Thyroid gland (tissue), 4 donors: ENCODE data around the gene GSTT2B. TPM values are rescaled to one million over a fixed set of nuclear protein-coding genes. Genes with fewer than 3 reads are reported as not detected.

ENCODE experiments used
- DNase-seq, 2 donors: peaks; one replicate each; pipeline ENCODE4 v3.0.0-alpha.2; 2019
- H3K27ac ChIP-seq, 3 donors: fragments of 200-600 bp; sonication (generic); 1 replicate in 2 of 3; 2 replicates in 1 of 3; pipeline ENCODE4 v1.5.1; 2016 to 2019; ENCODE audit warnings: mild to moderate bottlenecking in 1 of 3, moderate library complexity in 1 of 3
- H3K27me3 ChIP-seq: fragments of 200-600 bp; sonication (generic); one replicate; pipeline ENCODE4 v1.5.1; 2019
- H3K36me3 ChIP-seq, 2 donors: fragments of 200-600 bp; sonication (generic); one replicate each; pipeline ENCODE4 v1.5.1; 2016 to 2019
- H3K4me1 ChIP-seq, 2 donors: fragments of 200-600 bp; sonication (generic); one replicate each; pipeline ENCODE4 v1.5.1; 2017 to 2019
- H3K4me3 ChIP-seq, 3 donors: fragments of 200-600 bp; sonication (generic); replicated peaks in 1 of 3; 1 replicate in 2 of 3; 2 replicates in 1 of 3; pipeline ENCODE4 v1.5.1; 2016; ENCODE audit warnings: mild to moderate bottlenecking in 1 of 3
- H3K9me3 ChIP-seq: fragments of 200-600 bp; sonication (generic); one replicate; pipeline ENCODE4 v1.5.1; 2017
- CTCF ChIP-seq, 6 experiments: fragments of 200-600 bp in 3 of 6; fragments of 450-650 bp in 3 of 6; sonication (generic) in 3 of 6; IDR thresholded peaks; one replicate each; pipeline ENCODE4 v1.5.1; 2016 to 2019; ENCODE audit warnings: antibody characterized with exemption in 6 of 6, mild to moderate bottlenecking in 2 of 6, inconsistent platforms in 1 of 6, moderate library complexity in 1 of 6
- POLR2A ChIP-seq, 2 donors: fragments of 450-650 bp; IDR thresholded peaks; one replicate each; pipeline ENCODE4 v1.6.1; 2017; ENCODE audit warnings: antibody characterized with exemption in 2 of 2, mild to moderate bottlenecking in 2 of 2, moderate library complexity in 1 of 2
- WGBS, 2 donors: methylation state at CpG; one replicate each; pipeline ENCODE4 v1.1.5; 2017; 5-methylcytosine and 5-hydroxymethylcytosine counted together
- intact Hi-C: fragments of 100-400 bp; cut with DNase I; formaldehyde crosslinking; loops from one replicate; pipeline ENCODE4 v1.15.1; 2023
- total RNA-seq, 4 donors: library from RNA; depleted of rRNA; stranded (reverse); fragments of >200 nt; gene quantifications; one replicate each; pipeline ENCODE4 v1.2.3, GENCODE V29; 2016

Gene GSTT2B
- total RNA-seq, 4 donors from 2014 or later, result 0.93 to 13.8 (median 6.2) TPM

GRCh38 chr22:24007253-24008021, 46.4 kb upstream of the GSTT2B start:
- intact Hi-C loops, result loop anchor here (5.0 kb wide), 1 partner anchor 95 kb away; no protein-coding TSS in a partner anchor
- Histone ChIP-seq H3K27me3 (no peaks in the 10 kb centered on the region), H3K36me3 (no peaks in the 10 kb centered on the region), H3K9me3 (no peaks in the 10 kb centered on the region), H3K4me3 (no peak overlapping the region), H3K4me1 (peaks cover 4 to 9% of the 10 kb centered on the region in 2 donors), H3K27ac (no peak overlapping the region)
- WGBS, 2 donors, result 87 to 89% methylated on average over 8 of the region's 8 CpGs
- TF ChIP-seq CTCF (IDR thresholded peaks at IDR 0.05), result no peak
- TF ChIP-seq POLR2A (IDR thresholded peaks at IDR 0.05), result no peak
- DNase-seq, result no peak

DNA sequence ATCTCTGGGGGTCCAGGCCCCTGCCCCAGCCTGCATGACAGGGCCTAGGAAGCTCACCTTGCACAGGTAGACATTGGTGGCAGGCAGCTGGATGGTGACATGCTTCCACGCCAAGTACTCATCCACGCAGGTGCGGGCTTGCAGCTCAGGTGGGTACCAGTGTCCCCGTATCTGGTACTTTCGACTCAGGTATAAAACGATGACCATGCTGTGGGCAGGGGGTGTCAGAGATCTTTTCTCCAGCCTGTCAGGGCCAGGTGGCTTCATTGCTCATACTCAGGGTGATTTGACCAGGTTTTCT, 45.9 kb upstream of the GSTT2B start:
- Histone ChIP-seq H3K27me3 (no peaks in the 10 kb centered on the region), H3K4me3 (no peak overlapping the region), H3K36me3 (no peaks in the 10 kb centered on the region), H3K27ac (no peak overlapping the region), H3K9me3 (no peaks in the 10 kb centered on the region), H3K4me1 (peaks cover 4 to 9% of the 10 kb centered on the region in 2 donors)
- TF ChIP-seq POLR2A (IDR thresholded peaks at IDR 0.05), result no peak
- TF ChIP-seq CTCF (IDR thresholded peaks at IDR 0.05), result no peak
- intact Hi-C loops, result loop anchor here (5.0 kb wide), 1 partner anchor 95 kb away; no protein-coding TSS in a partner anchor
- DNase-seq, result no peak
- 88 to 95% methylated on average over 6 of the region's 6 CpGs for WGBS, 2 donors

DNA sequence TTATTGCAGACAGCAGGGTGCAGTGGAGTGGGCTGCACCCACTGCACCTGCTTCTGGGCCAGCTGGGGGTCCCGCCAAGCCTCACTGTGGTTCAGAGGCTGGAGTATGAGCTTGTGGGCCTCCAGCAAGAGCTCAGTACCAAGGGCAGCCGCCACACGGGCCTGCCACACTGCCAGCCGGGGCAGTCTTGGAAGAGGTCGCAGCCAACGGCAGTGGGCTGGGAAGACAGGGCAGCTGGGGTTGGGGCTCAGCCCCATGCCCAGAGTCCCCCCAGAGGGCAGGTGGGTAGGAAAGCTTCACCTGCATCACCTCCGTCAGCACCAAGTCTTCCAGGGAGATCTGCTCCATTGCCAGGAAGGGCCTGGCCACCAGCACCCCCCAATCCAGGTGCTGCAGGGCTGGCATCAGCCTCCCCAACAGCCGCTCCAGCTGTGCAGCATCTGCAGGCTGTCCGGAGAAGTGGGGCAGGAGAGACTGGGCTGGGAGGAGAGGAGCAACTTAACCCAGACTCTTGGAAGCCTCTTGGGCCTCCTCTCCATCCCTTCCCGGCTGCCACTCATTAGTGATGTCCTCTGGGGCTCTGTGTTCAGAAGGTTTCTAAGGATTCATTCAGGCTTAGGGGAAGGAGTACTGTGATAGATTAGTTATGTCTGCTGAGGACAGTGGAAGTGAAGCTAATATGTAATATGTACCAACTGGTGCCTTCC, 45.4 kb upstream of the GSTT2B start:
- DNase-seq, result no peak

DNA sequence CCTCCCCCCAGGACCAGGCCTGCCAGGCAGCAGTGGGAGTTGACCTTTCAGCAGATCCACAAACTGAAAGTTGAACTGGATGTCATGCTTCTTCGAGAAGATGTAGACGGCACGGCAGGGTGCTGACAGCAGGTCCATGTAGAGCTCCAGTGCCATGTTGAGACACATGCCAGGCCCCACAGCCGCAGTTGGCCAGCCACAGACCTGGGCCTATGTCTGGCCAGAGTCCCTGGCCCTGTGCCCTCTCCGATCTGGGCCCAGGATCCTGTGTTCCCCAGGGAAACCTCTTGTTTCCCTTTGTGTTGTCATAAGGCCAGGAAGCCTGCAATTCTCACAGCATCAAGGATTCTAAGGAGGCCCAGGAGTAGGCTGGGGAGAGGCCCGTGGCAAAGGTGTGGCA, 44.2 kb upstream of the GSTT2B start, which contains the start of gene GSTT4:
Gene GSTT4, minus strand, starts transcription at position 253 of the 400 bp plus-strand sequence. Its CDS starts 97 bp downstream, at position 156.
- no peaks in the 10 kb centered on the region for H3K27me3 ChIP-seq
- TF ChIP-seq POLR2A (IDR thresholded peaks at IDR 0.05), result no peak
- no peak for TF ChIP-seq CTCF (IDR thresholded peaks at IDR 0.05)
- DNase-seq, result peak; percentile 73 to 74
- intact Hi-C loops, result loop anchor here (5.0 kb wide), 1 partner anchor 97 kb away; no protein-coding TSS in a partner anchor
- peak within 1 kb of the TSS in 2 of 3 donors; percentile 35 to 47 for H3K27ac ChIP-seq
- WGBS, 2 donors, result 51 to 56% methylated on average over 6 of the region's 6 CpGs
- H3K9me3 ChIP-seq, result no peaks in the 10 kb centered on the region
- H3K36me3 ChIP-seq, result no peaks in the 10 kb centered on the region
- peaks cover 4 to 9% of the 10 kb centered on the region in 2 donors for H3K4me1 ChIP-seq
- H3K4me3 ChIP-seq, result no peak within 1 kb of the TSS

More for the DNA sequence above, 45.4 kb upstream of the GSTT2B start:
- Histone ChIP-seq H3K27ac (peak overlapping the region in 1 of 3 donors; percentile 35), H3K9me3 (no peaks in the 10 kb centered on the region), H3K27me3 (no peaks in the 10 kb centered on the region), H3K4me1 (peaks cover 4 to 9% of the 10 kb centered on the region in 2 donors), H3K36me3 (no peaks in the 10 kb centered on the region), H3K4me3 (no peak overlapping the region)
- TF ChIP-seq CTCF (IDR thresholded peaks at IDR 0.05), result no peak
- intact Hi-C loops, result loop anchor here (5.0 kb wide), 1 partner anchor 96 kb away; no protein-coding TSS in a partner anchor
- WGBS, 2 donors, result 72 to 89% methylated on average over 7 to 10 of the region's 10 CpGs
